ENCODE results near the gene HPCAL1.
"Not testable (repeated sequence)": the region's sequence is repeated elsewhere in the genome, so short reads cannot be mapped to it uniquely, and the experiment has no call there.

Gene HPCAL1

GRCh38 chr2:10430886-10431622 lies 128.3 kb downstream of the HPCAL1 start:
- no peak for DNase-seq

GRCh38 chr2:10431797-10432196 lies 129.1 kb downstream of the HPCAL1 start:
- DNase-seq = no peak

- DNase-seq = no peak
Measured at GRCh38 chr2:10432311-10433181, 129.8 kb downstream of the HPCAL1 start.

- DNase-seq = no peak
Measured at GRCh38 chr2:10433264-10433946, 130.7 kb downstream of the HPCAL1 start.

GRCh38 chr2:10433947-10434885 lies 131.5 kb downstream of the HPCAL1 start:
- DNase-seq = no peak

GRCh38 chr2:10434886-10435819 lies 132.4 kb downstream of the HPCAL1 start:
- peak; percentile 58 to 59 for DNase-seq

GRCh38 chr2:10435820-10436204 lies 133.1 kb downstream of the HPCAL1 start:
- DNase-seq = no peak

GRCh38 chr2:10436583-10437110 lies 133.9 kb downstream of the HPCAL1 start:
- DNase-seq = no peak

GRCh38 chr2:10437806-10438205 lies 135.1 kb downstream of the HPCAL1 start:
- DNase-seq = no peak

- DNase-seq = no peak
Measured at GRCh38 chr2:10438688-10439087, 136.0 kb downstream of the HPCAL1 start.

GRCh38 chr2:10439185-10439879 lies 136.6 kb downstream of the HPCAL1 start:
- DNase-seq = no peak

- no peak for DNase-seq
Measured at GRCh38 chr2:10439971-10440370, 137.3 kb downstream of the HPCAL1 start.

- DNase-seq = no peak
Measured at GRCh38 chr2:10440736-10441135, 138.0 kb downstream of the HPCAL1 start.

- DNase-seq = no peak
Measured at GRCh38 chr2:10441948-10442347, 139.2 kb downstream of the HPCAL1 start.

GRCh38 chr2:10442469-10443126 lies 139.9 kb downstream of the HPCAL1 start:
- not testable (repeated sequence) for DNase-seq

- no peak for DNase-seq
Measured at GRCh38 chr2:10444463-10444862, 141.8 kb downstream of the HPCAL1 start.

- DNase-seq = no peak
Measured at GRCh38 chr2:10446631-10447030, 143.9 kb downstream of the HPCAL1 start.

- peak; percentile 44 to 46 for DNase-seq
Measured at GRCh38 chr2:10447300-10447894, 144.7 kb downstream of the HPCAL1 start.

- peak; percentile 87 for DNase-seq
Measured at GRCh38 chr2:10447895-10448575, 145.3 kb downstream of the HPCAL1 start, which contains the start of gene ODC1. Gene ODC1, minus strand, starts transcription at chr2:10448327. Its CDS starts 3,295 bp downstream, at chr2:10445032.
